Fibroblast of lung (primary cell): Measurements from ENCODE around the gene PKP1.

ENCODE experiments used
- EZH2 ChIP-seq: IDR thresholded peaks from 2 replicates; pipeline ENCODE4 v1.5.1; 2012; ENCODE audit warnings: low read length, control low read depth, mild to moderate bottlenecking; ENCODE audit errors: missing control alignments
- TF ChIP-seq, protein P1 (sequence below), 2 donors: IDR thresholded peaks in 1 of 2; conservative IDR thresholded peaks in 1 of 2; 1 replicate in 1 of 2; 2 replicates in 1 of 2; pipeline ENCODE4 v1.5.1; 2011 to 2012; ENCODE audit warnings: low read length in 2 of 2, control low read depth in 1 of 2, inconsistent platforms in 1 of 2, low read depth in 1 of 2, mild to moderate bottlenecking in 1 of 2

DNA sequence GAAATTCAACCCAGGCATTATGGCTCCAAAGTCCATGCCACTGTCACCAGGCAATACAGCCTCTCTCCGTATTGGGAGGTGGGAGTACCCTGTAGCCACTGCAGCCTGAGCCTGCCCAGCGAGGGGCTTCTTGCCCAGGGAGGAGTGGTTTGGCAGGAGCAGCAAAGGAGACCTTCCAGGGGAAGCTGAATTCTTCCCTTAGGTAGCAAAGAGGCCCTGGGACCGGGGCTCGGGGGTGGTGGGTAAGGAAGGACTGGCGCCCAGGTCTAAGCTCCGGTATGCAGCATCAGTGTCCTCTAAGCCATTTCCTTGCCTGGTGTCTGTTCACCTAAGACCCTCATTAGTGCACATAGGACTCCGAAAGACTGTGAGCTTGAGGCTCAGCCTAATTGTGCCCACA, 77.2 kb downstream of the PKP1 start:
- TF ChIP-seq, protein P1, sequence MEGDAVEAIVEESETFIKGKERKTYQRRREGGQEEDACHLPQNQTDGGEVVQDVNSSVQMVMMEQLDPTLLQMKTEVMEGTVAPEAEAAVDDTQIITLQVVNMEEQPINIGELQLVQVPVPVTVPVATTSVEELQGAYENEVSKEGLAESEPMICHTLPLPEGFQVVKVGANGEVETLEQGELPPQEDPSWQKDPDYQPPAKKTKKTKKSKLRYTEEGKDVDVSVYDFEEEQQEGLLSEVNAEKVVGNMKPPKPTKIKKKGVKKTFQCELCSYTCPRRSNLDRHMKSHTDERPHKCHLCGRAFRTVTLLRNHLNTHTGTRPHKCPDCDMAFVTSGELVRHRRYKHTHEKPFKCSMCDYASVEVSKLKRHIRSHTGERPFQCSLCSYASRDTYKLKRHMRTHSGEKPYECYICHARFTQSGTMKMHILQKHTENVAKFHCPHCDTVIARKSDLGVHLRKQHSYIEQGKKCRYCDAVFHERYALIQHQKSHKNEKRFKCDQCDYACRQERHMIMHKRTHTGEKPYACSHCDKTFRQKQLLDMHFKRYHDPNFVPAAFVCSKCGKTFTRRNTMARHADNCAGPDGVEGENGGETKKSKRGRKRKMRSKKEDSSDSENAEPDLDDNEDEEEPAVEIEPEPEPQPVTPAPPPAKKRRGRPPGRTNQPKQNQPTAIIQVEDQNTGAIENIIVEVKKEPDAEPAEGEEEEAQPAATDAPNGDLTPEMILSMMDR (conservative IDR thresholded peaks at IDR 0.05 in 1 of 2, IDR thresholded peaks at IDR 0.05 in 1 of 2; ENCODE audit: low read depth in 1 of 2, low read length in 2 of 2), result no peak
- TF ChIP-seq EZH2, result no peak
